Renal cortical epithelial cell (primary cell): ENCODE measurements around the gene KCTD19. TPM values are rescaled to one million over a fixed set of nuclear protein-coding genes. Genes with fewer than 3 reads are reported as not detected.

Source experiments
- DNase-seq: peaks from one replicate; pipeline ENCODE4 v3.0.0-alpha.2; 2011; ENCODE audit warnings: low read depth
- total RNA-seq: library from RNA; depleted of rRNA; stranded (reverse); fragments of >200 nt; gene quantifications from 2 replicates; pipeline ENCODE4 v1.2.3, GENCODE V29; 2014

Gene KCTD19
- total RNA-seq, 1 donor from 2014 or later: 0.25 TPM

GRCh38 chr16:67242138-67242730 lies 84.3 kb downstream of the KCTD19 start:
- no peak for DNase-seq

GRCh38 chr16:67241008-67241900 lies 85.3 kb downstream of the KCTD19 start:
- DNase-seq: peak; percentile 85

- DNase-seq: peak; percentile 20
Observed at GRCh38 chr16:67240506-67240905, 86.0 kb downstream of the KCTD19 start.

Other genes with a start within 250 kb of the KCTD19 start
- 9.0 and 25.5 TPM in 2 replicates for gene PHAF1, start 216.8 kb downstream of the KCTD19 start, total RNA-seq
- 11.6 and 27.4 TPM in 2 replicates for gene B3GNT9, start 175.7 kb downstream of the KCTD19 start, total RNA-seq
- 26.2 and 45.8 TPM in 2 replicates for gene TRADD, start 166.8 kb downstream of the KCTD19 start, total RNA-seq
- gene FBXL8, start 166.8 kb downstream of the KCTD19 start, total RNA-seq: 13.5 TPM in 2 replicates
- 5.7 and 12.5 TPM in 2 replicates for gene HSF4, start 162.0 kb downstream of the KCTD19 start, total RNA-seq
- 26.2 and 27.1 TPM in 2 replicates for gene NOL3, start 156.2 kb downstream of the KCTD19 start, total RNA-seq
- gene MATCAP1, start 142.8 kb downstream of the KCTD19 start, total RNA-seq: 3.3 and 10.7 TPM in 2 replicates
- 0.35 and 0.52 TPM in 2 replicates for gene EXOC3L1, start 136.6 kb downstream of the KCTD19 start, total RNA-seq
- gene E2F4, start 134.6 kb downstream of the KCTD19 start, total RNA-seq: 39.2 and 56.0 TPM in 2 replicates
- 3.1 and 20.1 TPM in 2 replicates for gene ELMO3, start 127.6 kb downstream of the KCTD19 start, total RNA-seq
- gene TMEM208, start 99.6 kb downstream of the KCTD19 start, total RNA-seq: 22.0 and 50.2 TPM in 2 replicates
- 5.4 and 20.5 TPM in 2 replicates for gene FHOD1, start 79.3 kb downstream of the KCTD19 start, total RNA-seq
- 0.60 and 0.69 TPM in 2 replicates for gene SLC9A5, start 77.8 kb downstream of the KCTD19 start, total RNA-seq
- 13.9 and 18.5 TPM in 2 replicates for gene PLEKHG4, start 47.2 kb downstream of the KCTD19 start, total RNA-seq
- 1.6 TPM in 1 of 2 replicates, not detected in the other for gene LRRC36, start 74 bp upstream of the KCTD19 start, total RNA-seq
- 0.10 TPM in 1 of 2 replicates, not detected in the other for gene TPPP3, start 66.8 kb upstream of the KCTD19 start, total RNA-seq
- 4.2 and 10.3 TPM in 2 replicates for gene ZDHHC1, start 89.7 kb upstream of the KCTD19 start, total RNA-seq
- gene HSD11B2, start 104.4 kb upstream of the KCTD19 start, total RNA-seq: 1.7 TPM in 1 of 2 replicates, not detected in the other
- gene ATP6V0D1, start 154.4 kb upstream of the KCTD19 start, total RNA-seq: 127 and 183 TPM in 2 replicates
- gene AGRP, start 156.8 kb upstream of the KCTD19 start, total RNA-seq: not detected in 2 replicates
- gene RIPOR1, start 202.1 kb upstream of the KCTD19 start, total RNA-seq: 61.6 and 195 TPM in 2 replicates
- 14.8 and 35.6 TPM in 2 replicates for gene CTCF, start 235.8 kb upstream of the KCTD19 start, total RNA-seq